Lower leg skin (tissue), 4 donors: ENCODE data around the gene ZNF684. TPM values are rescaled to one million over a fixed set of nuclear protein-coding genes. Genes with fewer than 3 reads are reported as not detected.
"Not testable (repeated sequence)": the region's sequence is repeated elsewhere in the genome, so short reads cannot be mapped to it uniquely, and the experiment has no call there.

Source experiments
- DNase-seq, 2 donors: peaks; one replicate each; pipeline ENCODE4 v3.0.0-alpha.2; 2019; ENCODE audit warnings: low spot score in 2 of 2
- H3K4me3 ChIP-seq: fragments of 200-600 bp; sonication (generic); 2 replicates; pipeline ENCODE4 v1.5.1; 2017; ENCODE audit warnings: mild to moderate bottlenecking, low read depth; ENCODE audit not compliant: poor library complexity, severe bottlenecking
- CTCF ChIP-seq, 3 donors: fragments of 450-650 bp; IDR thresholded peaks; one replicate each; pipeline ENCODE4 v1.5.1; 2016; ENCODE audit warnings: antibody characterized with exemption in 3 of 3, mild to moderate bottlenecking in 3 of 3, moderate library complexity in 2 of 3
- POLR2A ChIP-seq, 2 donors: fragments of 450-650 bp; IDR thresholded peaks; one replicate each; pipeline ENCODE4 v1.6.1; 2016 to 2017; ENCODE audit warnings: antibody characterized with exemption in 2 of 2, mild to moderate bottlenecking in 1 of 2, moderate library complexity in 1 of 2
- WGBS, 2 donors: methylation state at CpG; one replicate each; pipeline ENCODE4 v1.1.5; 2018; 5-methylcytosine and 5-hydroxymethylcytosine counted together
- intact Hi-C: fragments of 100-400 bp; cut with DNase I; formaldehyde crosslinking; loops from one replicate; pipeline ENCODE4 v1.15.0; 2023; ENCODE audit warnings: low total_unique reads
- total RNA-seq, 4 donors: library from RNA; depleted of rRNA; stranded (reverse); fragments of >200 nt; gene quantifications; one replicate each; pipeline ENCODE4 v1.1.0, GENCODE V29; 2016

The ZNF684 gene
- total RNA-seq, 4 donors from 2014 or later = 1.5 to 4.9 (median 3.5) TPM

GRCh38 chr1:40564506-40564905, 33.1 kb downstream of the ZNF684 start:
- H3K4me3 ChIP-seq = no peak overlapping the region
- 69 to 72% methylated on average over 3 of the region's 3 CpGs for WGBS, 2 donors
- TF ChIP-seq CTCF (IDR thresholded peaks at IDR 0.05) (no peak), POLR2A (IDR thresholded peaks at IDR 0.05) (no peak)
- no peak for DNase-seq
- intact Hi-C loops = no loop called here

- no peak for TF ChIP-seq POLR2A (IDR thresholded peaks at IDR 0.05)
- no peak for TF ChIP-seq CTCF (IDR thresholded peaks at IDR 0.05)
- DNase-seq = no peak
- WGBS, 2 donors = 89 to 94% methylated on average over 3 of the region's 3 CpGs
- intact Hi-C loops = no loop called here
- no peak overlapping the region for H3K4me3 ChIP-seq
These were observed 33.5 kb downstream of the ZNF684 start for GRCh38 chr1:40564913-40565312.

GRCh38 chr1:40567825-40568224, 36.4 kb downstream of the ZNF684 start:
- no peak overlapping the region for H3K4me3 ChIP-seq
- WGBS, 2 donors = 92 to 95% methylated on average over 1 of the region's 1 CpG
- TF ChIP-seq POLR2A (IDR thresholded peaks at IDR 0.05) = no peak
- TF ChIP-seq CTCF (IDR thresholded peaks at IDR 0.05) = no peak
- no peak for DNase-seq
- intact Hi-C loops = no loop called here

GRCh38 chr1:40574805-40575204, 43.4 kb downstream of the ZNF684 start:
- H3K4me3 ChIP-seq, intact Hi-C loops, DNase-seq: not testable (repeated sequence)
- 66 to 68% methylated on average over 3 of the region's 3 CpGs for WGBS, 2 donors

GRCh38 chr1:40575336-40575735, 43.9 kb downstream of the ZNF684 start:
- no peak overlapping the region for H3K4me3 ChIP-seq
- intact Hi-C loops = no loop called here
- TF ChIP-seq POLR2A (IDR thresholded peaks at IDR 0.05) (no peak), CTCF (IDR thresholded peaks at IDR 0.05) (no peak)
- no peak for DNase-seq

GRCh38 chr1:40582116-40582515, 50.7 kb downstream of the ZNF684 start:
- no peak for TF ChIP-seq POLR2A (IDR thresholded peaks at IDR 0.05)
- no peak for TF ChIP-seq CTCF (IDR thresholded peaks at IDR 0.05)
- 88 to 98% methylated on average over 2 of the region's 2 CpGs for WGBS, 2 donors
- no peak for DNase-seq
- intact Hi-C loops = no loop called here
- H3K4me3 ChIP-seq = no peak overlapping the region
